A549 treated with GW870086 at 1 μM for 4 hours (cell line): ENCODE results near the gene CRYBG2. TPM values are rescaled to one million over a fixed set of nuclear protein-coding genes. Genes with fewer than 3 reads are reported as not detected.

Source experiments
- total RNA-seq: library from RNA; stranded (reverse); fragments of 200-300 nt; extraction: Qiagen RNA extraction; gene quantifications from 5 replicates; pipeline ENCODE4 v1.2.3, GENCODE V29; 2022; ENCODE audit warnings: low read depth

Gene CRYBG2
- total RNA-seq: 1.4 to 2.1 TPM (median 1.6 TPM) in 5 replicates

GRCh38 chr1:26353976-26354820, at the start of gene CRYBG2:
Gene CRYBG2, minus strand, starts transcription at chr1:26354130. Its CDS starts 7,473 bp downstream, at chr1:26346657.

GRCh38 chr1:26372611-26373010, 18.7 kb upstream of the CRYBG2 start, which contains the start of gene ZNF683:
Gene ZNF683, minus strand, starts transcription at chr1:26372750. Its CDS starts 4,179 bp downstream, at chr1:26368571.

GRCh38 chr1:26317612-26318337, 36.2 kb downstream of the CRYBG2 start, which contains the start of gene CD52:
Gene CD52, plus strand, starts transcription at chr1:26317958. Its CDS starts 60 bp downstream, at chr1:26318018.

GRCh38 chr1:26306290-26307229, 47.4 kb downstream of the CRYBG2 start, which contains the start of gene UBXN11:
Gene UBXN11, minus strand, starts transcription at chr1:26306636. Its CDS starts 3,753 bp downstream, at chr1:26302883.

GRCh38 chr1:26279456-26280332, 74.2 kb downstream of the CRYBG2 start, which contains the start of gene SH3BGRL3:
Gene SH3BGRL3, plus strand, starts transcription at chr1:26280086. Its CDS starts 70 bp downstream, at chr1:26280156.

Other genes starting within 250 kb of the CRYBG2 start
- gene PDIK1L, start 242.3 kb downstream of the CRYBG2 start, total RNA-seq: 1.6 to 2.1 TPM (median 2.0 TPM) in 5 replicates
- gene FAM110D, start 195.1 kb downstream of the CRYBG2 start, total RNA-seq: 0.07 to 0.10 TPM (median 0.08 TPM) in 3 of 5 replicates, not detected in the others
- gene C1orf232, start 185.2 kb downstream of the CRYBG2 start, total RNA-seq: not detected in 5 replicates
- gene ZNF593, start 184.2 kb downstream of the CRYBG2 start, total RNA-seq: 54.0 to 67.0 TPM (median 63.2 TPM) in 5 replicates
- 0.26 to 0.31 TPM in 2 of 5 replicates, not detected in the others for gene ZNF593OS, start 182.3 kb downstream of the CRYBG2 start, total RNA-seq
- 0.20 to 0.50 TPM (median 0.32 TPM) in 5 replicates for gene CNKSR1, start 176.6 kb downstream of the CRYBG2 start, total RNA-seq
- not detected in 5 replicates for gene CATSPER4, start 163.5 kb downstream of the CRYBG2 start, total RNA-seq
- gene CEP85, start 119.9 kb downstream of the CRYBG2 start, total RNA-seq: 10.3 to 13.3 TPM (median 12.5 TPM) in 5 replicates
- 111 to 165 TPM (median 137 TPM) in 5 replicates for gene SH3BGRL3, start 74.0 kb downstream of the CRYBG2 start, total RNA-seq
- gene UBXN11, start 47.5 kb downstream of the CRYBG2 start, total RNA-seq: 12.5 to 15.2 TPM (median 14.8 TPM) in 5 replicates
- gene CD52, start 36.2 kb downstream of the CRYBG2 start, total RNA-seq: not detected in 5 replicates
- gene ZNF683, start 18.6 kb upstream of the CRYBG2 start, total RNA-seq: not detected in 5 replicates
- gene LIN28A, start 56.7 kb upstream of the CRYBG2 start, total RNA-seq: 0.03 TPM in 1 of 5 replicates, not detected in the others
- 19.3 to 27.5 TPM (median 22.8 TPM) in 5 replicates for gene DHDDS, start 78.2 kb upstream of the CRYBG2 start, total RNA-seq
- 328 to 408 TPM (median 339 TPM) in 5 replicates for gene HMGN2, start 118.3 kb upstream of the CRYBG2 start, total RNA-seq
- 15.6 to 18.2 TPM (median 17.3 TPM) in 5 replicates for gene RPS6KA1, start 175.6 kb upstream of the CRYBG2 start, total RNA-seq